Neural cell (in vitro differentiated cells): ENCODE measurements around the gene SCARB2.

Experiments
- CTCF ChIP-seq: fragments of 450-650 bp; IDR thresholded peaks from 2 replicates; pipeline ENCODE4 v1.5.1; 2014; ENCODE audit warnings: antibody characterized with exemption, mild to moderate bottlenecking, moderate library complexity; ENCODE audit not compliant: poor library complexity, severe bottlenecking
- EP300 ChIP-seq: fragments of 450-650 bp; conservative IDR thresholded peaks from 2 replicates; pipeline ENCODE4 v1.6.1; 2014; ENCODE audit warnings: antibody characterized with exemption, mild to moderate bottlenecking, moderate library complexity; ENCODE audit not compliant: poor library complexity, severe bottlenecking
- EZH2 ChIP-seq: fragments of 200-600, 300-800 bp; shearing (Covaris generic), sonication (generic); IDR thresholded peaks from 2 replicates; pipeline ENCODE4 v1.6.1; 2014; ENCODE audit warnings: antibody characterized with exemption, low read length, borderline replicate concordance, mild to moderate bottlenecking; ENCODE audit not compliant: insufficient read depth, poor library complexity, severe bottlenecking
- MXI1 ChIP-seq: fragments of 450-650 bp; conservative IDR thresholded peaks from 2 replicates; pipeline ENCODE4 v1.6.1; 2014; ENCODE audit warnings: antibody characterized with exemption, mild to moderate bottlenecking; ENCODE audit not compliant: poor library complexity, severe bottlenecking
- POLR2AphosphoS5 ChIP-seq: IDR thresholded peaks from 2 replicates; pipeline ENCODE4 v1.6.1; 2012
- RAD21 ChIP-seq: fragments of 450-650 bp; conservative IDR thresholded peaks from 2 replicates; pipeline ENCODE4 v1.6.1; 2014; ENCODE audit warnings: antibody characterized with exemption, mild to moderate bottlenecking, moderate library complexity
- REST ChIP-seq: IDR thresholded peaks from 2 replicates; pipeline ENCODE4 v1.6.1; 2012; ENCODE audit warnings: borderline replicate concordance
- SMC3 ChIP-seq: fragments of 450-650 bp; conservative IDR thresholded peaks from 2 replicates; pipeline ENCODE4 v1.6.1; 2014; ENCODE audit warnings: antibody characterized with exemption, mild to moderate bottlenecking, moderate library complexity; ENCODE audit not compliant: poor library complexity
- TAF1 ChIP-seq: IDR thresholded peaks from 2 replicates; pipeline ENCODE4 v1.6.1; 2012; ENCODE audit warnings: low read depth

GRCh38 chr4:76226418-76226817 lies 12.8 kb upstream of the SCARB2 start:
- TF ChIP-seq CTCF (no peak), TAF1 (no peak), EZH2 (no peak), SMC3 (no peak), REST (no peak), EP300 (no peak), RAD21 (no peak), POLR2AphosphoS5 (no peak), MXI1 (no peak)
